ENCODE measurements around the gene KRT6B.
"Not testable (repeated sequence)": the region's sequence is repeated elsewhere in the genome, so short reads cannot be mapped to it uniquely, and the experiment has no call there.

Gene KRT6B

DNA sequence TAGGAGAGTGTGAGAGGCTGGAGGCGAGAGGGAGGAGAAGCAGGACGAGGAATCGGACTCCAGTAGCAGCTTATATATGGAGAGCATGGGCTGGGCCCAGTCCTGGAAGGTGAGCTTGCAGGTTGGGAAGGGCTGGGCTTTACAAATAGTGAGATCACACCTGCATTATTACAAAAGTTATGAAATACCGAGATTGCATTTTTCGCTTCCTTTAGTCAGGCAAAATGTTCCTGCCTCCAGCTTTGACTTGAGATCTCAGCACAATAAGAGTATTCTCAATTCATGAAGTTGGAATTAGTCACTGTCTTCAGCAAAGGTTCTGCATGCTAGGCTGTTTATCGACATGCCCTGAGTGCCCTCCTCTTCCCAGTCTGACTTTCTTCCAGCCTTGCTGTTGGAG, at the start of gene KRT6B:
TSS of gene KRT6B (minus strand) at position 46 of the 400 bp plus-strand sequence. CDS start 68 bp downstream, outside the sequence.
- DNase-seq = no peak

GRCh38 chr12:52501490-52501889, 49.5 kb upstream of the KRT6B start:
- DNase-seq = no peak

- not testable (repeated sequence) for DNase-seq
Observed at GRCh38 chr12:52500574-52500973, 48.6 kb upstream of the KRT6B start.

- DNase-seq = no peak
Observed at GRCh38 chr12:52499806-52500560, 48.0 kb upstream of the KRT6B start.

GRCh38 chr12:52498946-52499345, 47.0 kb upstream of the KRT6B start:
- DNase-seq = no peak

GRCh38 chr12:52497975-52498374, 46.0 kb upstream of the KRT6B start:
- DNase-seq = no peak

DNA sequence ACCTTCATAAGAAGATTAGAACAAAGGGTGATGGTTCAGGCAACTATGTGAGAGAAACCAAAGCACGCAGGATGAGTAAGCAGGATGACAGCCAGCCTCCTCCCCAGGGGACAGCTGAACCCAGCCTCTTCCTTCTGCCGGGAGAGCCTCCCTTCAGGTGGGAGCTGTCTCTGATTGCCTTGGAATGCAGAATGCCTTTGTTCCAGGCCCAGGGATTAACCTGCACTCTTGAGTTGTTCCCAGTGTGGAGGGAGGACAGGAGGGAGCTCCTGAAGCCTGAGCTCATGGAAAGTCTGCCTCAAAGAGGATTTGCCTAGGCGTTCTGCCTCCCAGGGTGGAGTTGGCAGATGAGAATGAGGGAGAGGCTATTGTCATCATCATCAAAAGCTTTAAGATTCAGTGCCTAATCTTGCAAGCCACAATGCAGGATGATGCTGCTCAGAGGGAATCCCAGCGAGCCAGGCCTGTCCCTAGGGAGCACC, 44.7 kb upstream of the KRT6B start:
- no peak for DNase-seq

GRCh38 chr12:52496054-52496453, 44.1 kb upstream of the KRT6B start:
- no peak for DNase-seq

- DNase-seq = no peak
Observed at GRCh38 chr12:52495389-52495788, 43.4 kb upstream of the KRT6B start.

GRCh38 chr12:52494518-52494917, 42.6 kb upstream of the KRT6B start:
- DNase-seq = no peak

DNA sequence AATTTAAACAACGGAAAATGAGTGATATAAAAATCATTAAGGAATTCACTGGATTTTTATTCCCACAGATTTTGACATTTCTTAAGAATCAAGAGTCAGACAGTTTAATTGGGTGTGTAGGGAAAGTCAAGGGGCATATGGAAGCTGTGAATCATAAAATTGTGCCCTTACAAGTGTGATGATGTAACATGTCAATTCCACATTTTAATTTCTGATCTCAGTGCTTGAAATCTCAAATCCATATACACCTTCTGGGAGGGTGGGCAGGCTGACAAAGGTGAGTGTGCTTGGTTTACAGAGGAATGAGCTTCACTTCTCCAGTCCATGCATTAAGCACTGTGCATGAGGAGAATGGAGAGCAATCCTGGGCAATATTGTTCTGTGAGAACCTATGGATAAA, 42.2 kb upstream of the KRT6B start:
- no peak for DNase-seq

- no peak for DNase-seq
Observed at GRCh38 chr12:52493172-52493571, 41.2 kb upstream of the KRT6B start, which contains the start of gene KRT6A. TSS of gene KRT6A (minus strand) at chr12:52493257. CDS start at chr12:52493188, 69 bp downstream.

DNA sequence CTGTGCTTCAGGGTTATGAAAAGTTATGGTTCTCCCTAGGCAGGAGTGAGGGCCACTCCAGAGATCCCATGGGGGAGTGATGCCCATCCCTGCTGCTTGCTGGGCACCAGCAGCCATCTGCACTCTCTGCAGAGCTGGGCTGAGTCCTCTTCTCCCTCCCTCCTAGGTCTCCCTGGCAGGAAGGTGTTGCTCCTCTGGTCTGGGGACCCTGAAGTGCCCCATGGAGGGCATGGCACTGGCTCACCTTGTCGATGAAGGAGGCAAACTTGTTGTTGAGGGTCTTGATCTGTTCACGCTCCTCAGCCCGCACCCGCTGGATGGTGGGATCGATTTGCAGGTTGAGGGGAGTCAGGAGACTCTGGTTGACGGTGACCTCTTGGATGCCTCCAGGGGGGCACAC, 40.5 kb upstream of the KRT6B start:
- not testable (repeated sequence) for DNase-seq

GRCh38 chr12:52491495-52491894, 39.5 kb upstream of the KRT6B start:
- DNase-seq = not testable (repeated sequence)

GRCh38 chr12:52488736-52489135, 36.8 kb upstream of the KRT6B start:
- no peak for DNase-seq

DNA sequence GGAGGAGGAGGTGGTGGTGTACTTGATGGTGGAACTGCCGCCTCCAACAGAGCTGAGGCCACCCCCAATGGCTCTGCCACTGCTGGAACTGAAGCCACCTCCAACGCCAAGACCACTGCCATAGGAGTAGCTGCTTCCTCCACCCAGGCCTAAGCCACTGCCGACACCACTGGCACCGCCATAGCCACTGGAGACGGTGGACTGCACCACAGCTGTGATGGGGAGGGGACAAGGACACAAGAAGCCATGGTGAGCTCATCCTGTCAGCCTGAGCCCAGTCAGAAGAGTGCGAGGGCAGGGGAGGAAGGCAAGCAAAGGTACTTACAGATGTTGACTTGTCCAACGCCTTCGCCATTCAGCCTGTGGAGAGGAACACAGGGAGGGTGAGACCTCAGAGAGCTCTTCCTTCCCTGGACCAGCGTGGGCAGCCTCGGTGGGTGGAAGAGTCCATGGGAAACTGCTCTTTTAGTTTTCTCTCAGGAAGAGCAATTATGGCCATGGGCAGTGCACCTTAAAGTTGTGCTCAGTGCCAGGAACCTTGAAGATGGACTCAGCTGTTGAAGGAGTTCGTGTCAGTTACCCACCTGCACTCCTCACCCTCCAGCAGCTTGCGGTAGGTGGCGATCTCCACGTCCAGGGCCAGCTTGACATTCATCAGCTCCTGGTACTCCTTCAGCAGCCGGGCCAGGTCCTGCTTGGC, 35.9 kb upstream of the KRT6B start:
- not testable (repeated sequence) for DNase-seq

- no peak for DNase-seq
Observed at GRCh38 chr12:52487211-52487610, 35.3 kb upstream of the KRT6B start.

- DNase-seq = no peak
Observed at GRCh38 chr12:52486166-52487105, 34.5 kb upstream of the KRT6B start.

GRCh38 chr12:52480073-52480472, 28.1 kb upstream of the KRT6B start:
- no peak for DNase-seq

GRCh38 chr12:52477651-52478050, 25.7 kb upstream of the KRT6B start:
- DNase-seq = no peak

GRCh38 chr12:52474212-52474611, 22.3 kb upstream of the KRT6B start:
- no peak for DNase-seq

DNA sequence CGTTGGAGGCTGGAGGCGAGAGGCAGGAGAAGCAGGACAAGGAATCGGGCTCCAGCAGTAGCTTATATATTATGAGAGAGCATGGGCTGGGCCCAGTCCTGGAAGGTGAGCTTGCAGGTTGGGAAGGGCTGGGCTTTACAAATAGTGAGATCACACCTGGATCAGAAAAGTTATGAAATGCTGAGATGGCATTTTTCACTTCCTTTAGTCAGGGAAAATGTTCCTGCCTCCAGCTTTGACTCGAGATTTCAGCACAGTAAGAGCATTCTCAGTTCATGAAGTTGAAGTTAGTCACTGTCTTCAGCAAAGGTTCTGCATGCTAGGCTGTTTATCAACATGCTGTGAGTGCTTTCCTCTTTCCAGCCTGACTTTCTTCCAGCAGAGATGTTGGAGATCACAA, 21.8 kb upstream of the KRT6B start, which contains the start of gene KRT6C:
TSS of gene KRT6C (minus strand) at position 38 of the 400 bp plus-strand sequence. CDS start 68 bp downstream, outside the sequence.
- no peak for DNase-seq

DNA sequence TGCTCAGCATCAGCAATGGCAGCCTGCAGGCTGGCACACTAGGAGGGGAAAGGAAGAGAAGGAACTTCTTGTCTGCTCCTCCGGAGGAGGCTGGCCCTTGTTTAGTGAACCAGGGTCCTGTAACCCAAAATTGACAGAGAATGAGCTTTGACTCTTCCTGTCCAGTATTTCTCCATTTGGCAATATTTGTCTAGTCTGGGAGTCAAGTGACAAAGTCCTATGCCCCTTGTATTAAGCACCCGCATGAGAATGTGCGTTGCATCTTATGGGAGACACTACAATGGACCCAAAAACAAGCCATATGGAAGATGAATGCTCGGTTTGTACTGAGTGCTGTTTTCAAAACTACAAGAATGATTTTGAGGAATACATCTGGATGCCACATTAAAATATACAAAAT, 17.9 kb upstream of the KRT6B start:
- DNase-seq = no peak
